ENCODE data around the gene NKD2.

Gene NKD2, protein sequence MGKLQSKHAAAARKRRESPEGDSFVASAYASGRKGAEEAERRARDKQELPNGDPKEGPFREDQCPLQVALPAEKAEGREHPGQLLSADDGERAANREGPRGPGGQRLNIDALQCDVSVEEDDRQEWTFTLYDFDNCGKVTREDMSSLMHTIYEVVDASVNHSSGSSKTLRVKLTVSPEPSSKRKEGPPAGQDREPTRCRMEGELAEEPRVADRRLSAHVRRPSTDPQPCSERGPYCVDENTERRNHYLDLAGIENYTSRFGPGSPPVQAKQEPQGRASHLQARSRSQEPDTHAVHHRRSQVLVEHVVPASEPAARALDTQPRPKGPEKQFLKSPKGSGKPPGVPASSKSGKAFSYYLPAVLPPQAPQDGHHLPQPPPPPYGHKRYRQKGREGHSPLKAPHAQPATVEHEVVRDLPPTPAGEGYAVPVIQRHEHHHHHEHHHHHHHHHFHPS

DNA sequence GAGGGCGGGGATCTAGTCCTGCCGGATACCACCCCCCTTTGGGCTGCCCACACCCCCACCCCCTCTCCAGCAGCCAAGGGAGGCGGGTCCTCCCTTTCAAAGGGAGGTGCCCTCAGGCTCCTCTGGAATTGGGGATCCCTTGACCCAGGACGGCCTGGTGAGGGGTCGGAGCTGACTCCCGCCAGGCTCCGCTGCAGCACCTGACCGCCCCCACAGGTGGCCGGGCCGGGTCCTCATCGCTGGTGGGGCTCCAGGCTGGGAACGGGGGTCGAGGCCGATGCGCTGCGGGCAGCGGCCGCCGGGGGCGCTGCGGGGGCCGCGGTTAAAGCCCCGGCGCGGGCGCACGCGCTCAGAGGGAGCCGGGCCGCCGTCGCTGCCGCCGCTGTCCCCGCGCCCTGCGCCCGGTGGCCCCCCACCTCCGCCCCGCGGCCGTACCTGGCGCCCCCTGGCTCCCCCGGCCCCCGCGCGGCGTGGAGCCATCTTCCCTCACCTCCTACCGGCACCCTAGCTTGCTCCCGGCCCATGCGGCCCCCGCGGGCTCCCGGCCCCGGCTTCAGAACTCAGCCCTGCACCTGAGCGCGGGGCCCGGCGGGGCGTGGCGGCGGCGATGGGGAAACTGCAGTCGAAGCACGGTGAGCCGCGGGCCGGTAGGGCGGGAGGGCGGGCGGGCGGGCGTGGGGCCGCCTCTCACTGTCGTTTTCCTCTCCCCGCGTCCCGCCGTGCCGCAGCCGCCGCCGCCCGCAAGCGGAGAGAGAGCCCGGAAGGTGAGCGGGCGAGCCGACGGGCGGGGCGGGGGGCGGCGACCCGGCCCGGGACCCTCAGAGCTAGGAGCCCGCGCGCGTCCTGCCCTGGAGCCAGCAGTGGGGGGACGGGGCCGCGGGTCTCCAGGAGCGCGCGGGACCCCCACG is at the start of gene NKD2:
NKD2 (plus strand) TSS at position 352 of the 908 bp plus-strand sequence; CDS start at position 608, 256 bp downstream.
- TF ChIP-seq, protein P1, sequence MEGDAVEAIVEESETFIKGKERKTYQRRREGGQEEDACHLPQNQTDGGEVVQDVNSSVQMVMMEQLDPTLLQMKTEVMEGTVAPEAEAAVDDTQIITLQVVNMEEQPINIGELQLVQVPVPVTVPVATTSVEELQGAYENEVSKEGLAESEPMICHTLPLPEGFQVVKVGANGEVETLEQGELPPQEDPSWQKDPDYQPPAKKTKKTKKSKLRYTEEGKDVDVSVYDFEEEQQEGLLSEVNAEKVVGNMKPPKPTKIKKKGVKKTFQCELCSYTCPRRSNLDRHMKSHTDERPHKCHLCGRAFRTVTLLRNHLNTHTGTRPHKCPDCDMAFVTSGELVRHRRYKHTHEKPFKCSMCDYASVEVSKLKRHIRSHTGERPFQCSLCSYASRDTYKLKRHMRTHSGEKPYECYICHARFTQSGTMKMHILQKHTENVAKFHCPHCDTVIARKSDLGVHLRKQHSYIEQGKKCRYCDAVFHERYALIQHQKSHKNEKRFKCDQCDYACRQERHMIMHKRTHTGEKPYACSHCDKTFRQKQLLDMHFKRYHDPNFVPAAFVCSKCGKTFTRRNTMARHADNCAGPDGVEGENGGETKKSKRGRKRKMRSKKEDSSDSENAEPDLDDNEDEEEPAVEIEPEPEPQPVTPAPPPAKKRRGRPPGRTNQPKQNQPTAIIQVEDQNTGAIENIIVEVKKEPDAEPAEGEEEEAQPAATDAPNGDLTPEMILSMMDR (IDR thresholded peaks at IDR 0.05; ENCODE audit: low read depth, low read length), result peak; percentile 87
- H3K27ac ChIP-seq, result no peak within 1 kb of the TSS
- H3K27me3 ChIP-seq (ENCODE audit: insufficient read depth, low read depth, severe bottlenecking), result peaks cover 11% of the 10 kb centered on the region
- no peaks in the 10 kb centered on the region for H3K9me3 ChIP-seq (ENCODE audit: severe bottlenecking)
- peak within 1 kb of the TSS; percentile 52 for H3K4me3 ChIP-seq (ENCODE audit: low read depth, low read length)
- H3K36me3 ChIP-seq, result no peaks in the 10 kb centered on the region
- DNase-seq, result peak; percentile 61

DNA sequence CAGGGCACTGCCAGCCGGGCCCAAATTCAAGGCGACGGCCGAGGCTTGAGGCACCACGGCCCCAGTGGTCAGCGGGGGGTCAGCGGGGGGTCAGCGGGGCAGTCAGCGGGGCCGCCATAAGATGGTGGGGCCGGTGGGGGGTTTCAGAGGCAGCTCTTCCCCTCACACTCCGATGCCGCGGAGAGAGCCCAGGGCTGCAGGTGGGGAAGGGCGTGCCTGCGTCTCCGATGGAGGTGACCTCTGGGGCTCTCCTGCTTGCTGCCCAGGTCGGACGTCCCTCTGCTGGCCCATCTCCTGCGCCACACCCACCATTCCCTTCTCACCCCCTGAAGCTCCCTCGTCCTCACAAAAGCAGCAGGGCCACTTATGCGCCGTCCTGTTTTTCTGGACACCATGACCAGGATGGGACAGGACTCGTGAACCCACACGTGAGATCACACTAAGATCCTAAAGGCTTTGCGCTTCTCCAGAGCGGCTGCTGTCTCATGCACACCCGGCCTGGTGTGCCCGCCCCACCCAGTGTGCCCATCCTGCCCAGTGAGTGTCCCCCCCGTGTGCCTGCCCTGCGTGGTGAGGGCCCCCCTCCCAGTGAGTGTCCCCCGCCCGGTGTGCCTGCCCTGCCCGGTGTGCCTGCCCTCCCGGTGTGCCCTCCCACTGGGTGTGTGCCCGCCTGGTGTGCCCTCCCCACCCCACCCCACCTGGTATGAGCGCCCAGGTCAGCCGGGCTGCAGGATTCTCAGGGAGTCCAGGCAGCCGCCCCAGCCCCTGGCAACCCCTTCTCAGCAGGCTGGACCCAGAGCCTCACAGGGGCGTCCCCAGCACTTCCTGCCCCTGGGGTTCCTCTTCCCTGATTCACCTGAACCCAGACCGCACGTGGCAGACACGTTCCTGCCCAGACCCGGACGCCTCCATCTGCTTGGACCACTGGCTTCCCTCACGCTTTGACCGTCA is 48.7 kb upstream of the NKD2 start:
- Histone ChIP-seq H3K27ac (no peak overlapping the region), H3K9me3 (ENCODE audit: severe bottlenecking) (no peaks in the 10 kb centered on the region), H3K36me3 (no peaks in the 10 kb centered on the region), H3K4me3 (ENCODE audit: low read depth, low read length) (no peak overlapping the region), H3K27me3 (ENCODE audit: insufficient read depth, low read depth, severe bottlenecking) (no peaks in the 10 kb centered on the region)
- no peak for DNase-seq
- TF ChIP-seq, protein P1 (IDR thresholded peaks at IDR 0.05; ENCODE audit: low read depth, low read length), result no peak

DNA sequence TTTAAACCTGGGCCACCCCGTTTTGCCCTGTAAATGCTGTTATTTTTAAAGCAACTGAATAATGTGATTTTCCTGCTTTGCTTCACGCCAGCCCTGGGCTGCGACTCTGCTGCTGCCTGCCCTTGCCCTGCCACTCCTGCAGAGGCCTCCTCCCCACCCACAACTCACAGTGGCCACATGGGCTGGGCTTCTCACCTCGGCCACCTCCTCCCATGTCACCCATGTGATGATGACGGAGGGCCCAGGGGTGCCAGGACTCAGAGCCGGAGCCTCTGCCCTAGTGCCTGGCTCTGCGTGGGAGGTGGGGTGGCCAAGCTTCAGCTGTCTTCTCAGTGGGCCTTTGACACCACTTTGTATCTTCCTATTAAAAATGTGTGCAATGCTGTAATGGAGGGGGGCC is 48.1 kb upstream of the NKD2 start:
- no peaks in the 10 kb centered on the region for H3K36me3 ChIP-seq
- H3K27ac ChIP-seq, result no peak overlapping the region
- DNase-seq, result no peak
- H3K9me3 ChIP-seq (ENCODE audit: severe bottlenecking), result no peaks in the 10 kb centered on the region
- TF ChIP-seq, protein P1 (IDR thresholded peaks at IDR 0.05; ENCODE audit: low read depth, low read length), result no peak
- H3K4me3 ChIP-seq (ENCODE audit: low read depth, low read length), result no peak overlapping the region
- H3K27me3 ChIP-seq (ENCODE audit: insufficient read depth, low read depth, severe bottlenecking), result no peaks in the 10 kb centered on the region

DNA sequence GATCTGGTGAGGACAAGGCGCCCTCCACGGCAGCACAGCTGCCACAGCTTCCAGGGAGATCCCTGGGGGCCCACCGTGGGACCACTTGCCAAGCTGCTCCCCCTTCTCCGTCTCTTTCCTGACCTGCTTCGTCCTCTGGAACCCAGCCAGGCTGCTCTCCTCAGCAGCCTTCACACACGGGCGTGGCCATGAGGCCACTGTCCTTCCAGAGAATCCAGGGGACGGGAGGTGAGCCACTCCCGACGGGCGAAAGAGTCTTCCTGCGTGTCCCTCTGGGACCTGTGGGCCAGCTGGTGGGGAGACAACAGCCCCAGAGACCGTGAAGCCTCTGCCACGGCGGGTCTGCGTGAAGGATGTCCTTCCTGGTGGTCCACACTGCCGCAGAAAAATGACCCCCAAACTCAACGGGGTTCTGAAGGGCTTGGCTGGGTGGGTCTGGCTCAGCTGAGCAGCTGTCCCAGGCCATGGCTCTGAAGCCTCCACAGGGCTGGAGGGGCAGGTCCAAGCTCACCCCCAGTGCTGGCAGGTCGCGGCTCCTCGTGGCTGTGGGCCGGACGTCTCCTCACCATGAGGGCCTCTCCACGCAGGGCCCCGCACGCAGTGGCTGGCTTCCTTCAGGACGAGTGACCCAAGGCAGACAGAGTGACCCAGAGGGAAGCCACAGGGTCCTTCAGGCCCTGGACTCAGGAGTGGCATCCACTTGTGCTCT is 47.4 kb upstream of the NKD2 start:
- no peak overlapping the region for H3K27ac ChIP-seq
- H3K9me3 ChIP-seq (ENCODE audit: severe bottlenecking), result no peaks in the 10 kb centered on the region
- TF ChIP-seq, protein P1 (IDR thresholded peaks at IDR 0.05; ENCODE audit: low read depth, low read length), result no peak
- H3K4me3 ChIP-seq (ENCODE audit: low read depth, low read length), result no peak overlapping the region
- H3K36me3 ChIP-seq, result no peaks in the 10 kb centered on the region
- no peaks in the 10 kb centered on the region for H3K27me3 ChIP-seq (ENCODE audit: insufficient read depth, low read depth, severe bottlenecking)
- DNase-seq, result no peak

Measured in WERI-Rb-1 (cell line).